Kidney tubule cell (primary cell): ENCODE measurements around the gene SLC37A4.
"Not testable (repeated sequence)": the region's sequence is repeated elsewhere in the genome, so short reads cannot be mapped to it uniquely, and the experiment has no call there.

Experiments
- DNase-seq: peaks from one replicate; pipeline ENCODE4 v3.0.0-alpha.2; 2018; ENCODE audit warnings: low spot score

Gene SLC37A4

GRCh38 chr11:119030329-119031047 lies at the start of gene SLC37A4:
SLC37A4 (minus strand) TSS chr11:119030877.
- peak; percentile 98 for DNase-seq

DNA sequence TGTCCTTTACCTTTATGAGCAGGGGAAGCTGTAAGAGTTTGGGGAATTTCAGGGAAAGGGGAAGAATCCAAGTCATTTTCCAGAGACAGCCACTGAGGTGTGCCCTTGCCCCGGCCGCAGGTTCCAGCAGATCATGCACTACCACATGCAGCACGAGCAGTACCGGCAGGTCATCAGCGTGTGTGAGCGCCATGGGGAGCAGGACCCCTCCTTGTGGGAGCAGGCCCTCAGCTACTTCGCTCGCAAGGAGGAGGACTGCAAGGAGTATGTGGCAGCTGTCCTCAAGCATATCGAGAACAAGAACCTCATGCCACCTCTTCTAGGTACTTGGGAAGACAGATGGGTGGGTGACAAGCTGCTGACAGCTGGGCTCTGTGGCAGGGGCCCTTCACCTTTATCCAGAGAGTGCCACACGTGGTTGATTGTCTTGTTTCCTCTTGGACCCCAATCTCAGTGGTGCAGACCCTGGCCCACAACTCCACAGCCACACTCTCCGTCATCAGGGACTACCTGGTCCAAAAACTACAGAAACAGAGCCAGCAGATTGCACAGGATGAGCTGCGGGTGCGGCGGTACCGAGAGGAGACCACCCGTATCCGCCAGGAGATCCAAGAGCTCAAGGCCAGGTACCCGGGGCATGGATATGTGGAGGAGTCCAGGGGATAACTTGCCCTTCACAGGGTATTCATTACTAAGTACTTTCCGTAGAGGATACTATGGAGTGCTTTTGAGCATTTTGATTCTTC lies 48.2 kb upstream of the SLC37A4 start:
- no peak for DNase-seq

- no peak for DNase-seq
These were observed 47.2 kb upstream of the SLC37A4 start for GRCh38 chr11:119077839-119078238.

- DNase-seq: peak; percentile 98
These were observed 36.9 kb upstream of the SLC37A4 start, which contains the start of gene VPS11 for GRCh38 chr11:119067371-119068222. VPS11 (plus strand) TSS chr11:119067818; CDS start chr11:119067824, 6 bp downstream.

DNA sequence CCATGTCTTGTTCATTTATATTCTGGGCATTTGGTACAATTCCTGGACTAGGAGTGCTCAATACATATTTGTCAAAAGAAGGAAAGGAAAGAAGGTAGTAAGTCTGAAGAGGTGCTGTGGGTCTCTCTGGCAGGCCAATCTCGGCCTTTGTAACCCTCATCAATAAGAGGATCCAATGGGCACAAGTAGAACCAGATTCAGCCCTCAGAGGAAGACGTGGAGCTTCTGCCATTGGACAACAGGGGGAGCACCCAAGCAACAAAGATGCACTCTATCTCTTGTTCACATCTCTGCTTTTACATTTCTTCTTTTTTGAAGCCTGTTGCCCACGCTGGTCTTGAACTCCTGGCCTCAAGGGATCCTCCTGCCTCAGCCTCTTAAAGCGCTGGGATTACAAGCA lies 34.7 kb upstream of the SLC37A4 start:
- peak; percentile 33 for DNase-seq

DNA sequence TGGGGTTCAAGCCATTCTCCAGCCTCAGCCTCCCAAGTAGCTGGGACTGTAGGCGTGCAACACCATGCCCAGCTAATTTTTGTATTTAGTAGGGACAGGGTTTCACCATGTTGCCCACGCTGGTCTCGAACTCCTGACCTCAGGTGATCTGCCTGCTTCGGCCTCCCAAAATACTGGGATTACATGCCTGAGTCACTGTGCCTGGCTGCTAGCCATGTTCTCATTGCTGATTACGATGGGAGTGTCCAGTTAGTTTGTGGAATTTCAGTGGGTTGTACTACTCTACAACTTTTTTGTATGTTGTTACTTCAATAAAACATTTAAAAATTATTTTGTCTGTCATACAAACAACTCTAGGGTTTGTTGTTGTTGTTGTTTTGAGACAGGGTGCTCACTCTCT lies 32.1 kb upstream of the SLC37A4 start:
- DNase-seq: no peak

GRCh38 chr11:119061256-119061655 lies 30.6 kb upstream of the SLC37A4 start:
- DNase-seq: no peak

DNA sequence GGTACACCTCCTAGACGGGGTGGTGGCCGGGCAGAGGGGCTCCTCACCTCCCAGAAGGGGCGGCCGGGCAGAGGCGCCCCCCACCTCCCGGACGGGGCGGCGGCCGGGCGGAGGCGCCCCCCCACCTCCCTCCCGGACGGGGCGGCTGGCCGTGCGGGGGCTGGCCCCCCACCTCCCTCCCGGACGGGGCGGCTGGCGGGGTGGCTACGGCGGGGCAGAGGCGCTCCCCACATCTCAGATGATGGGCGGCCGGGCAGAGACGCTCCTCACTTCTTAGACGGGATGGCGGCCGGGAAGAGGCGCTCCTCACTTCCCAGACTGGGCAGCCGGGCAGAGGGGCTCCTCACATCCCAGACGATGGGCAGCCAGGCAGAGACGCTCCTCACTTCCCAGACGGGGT lies 28.5 kb upstream of the SLC37A4 start:
- DNase-seq: not testable (repeated sequence)

DNA sequence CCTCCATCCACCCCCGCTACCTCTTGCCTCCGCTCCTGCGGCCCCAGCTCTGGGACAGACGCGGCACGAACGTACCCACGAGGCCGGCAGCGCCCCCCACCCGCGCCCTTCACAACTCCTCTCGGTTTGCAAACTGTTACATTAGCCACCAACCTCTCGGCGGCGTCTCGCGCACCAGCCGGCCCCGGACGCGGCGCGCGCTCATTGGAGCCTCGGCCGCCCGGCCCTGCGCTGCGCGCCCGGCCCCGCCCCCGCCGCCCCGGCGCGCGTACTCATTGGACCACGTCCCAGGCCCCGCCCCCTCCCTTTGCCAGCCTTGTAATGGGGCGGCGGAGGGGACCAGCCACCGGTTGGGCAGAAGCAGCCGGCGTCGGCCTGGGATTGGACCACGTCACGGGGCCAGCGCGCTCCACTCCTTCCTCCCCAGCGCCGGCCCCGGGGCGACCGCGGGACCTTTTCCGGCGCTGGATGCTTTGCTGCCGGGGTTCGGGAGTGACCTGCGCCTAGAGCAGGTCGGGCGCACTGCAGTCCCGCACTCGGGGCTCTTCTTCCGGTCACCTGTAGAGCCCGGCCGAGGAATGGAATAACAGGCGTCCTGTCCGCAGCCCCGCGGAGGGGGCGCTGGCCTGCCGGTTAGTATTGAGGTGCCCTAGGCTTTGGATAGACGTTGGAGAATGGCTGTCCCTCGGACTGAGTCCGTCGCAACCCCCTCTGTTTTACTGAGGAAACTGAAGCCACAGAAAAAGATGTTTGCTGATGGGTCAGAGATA lies 26.5 kb upstream of the SLC37A4 start, which contains the start of gene HYOU1:
Gene HYOU1, minus strand, starts transcription at position 206 of the 770 bp plus-strand sequence. CDS start 1,045 bp downstream, outside the sequence.
- peak; percentile 98 for DNase-seq

- peak; percentile 34 for DNase-seq
These were observed 25.8 kb upstream of the SLC37A4 start for GRCh38 chr11:119056421-119056999.

DNA sequence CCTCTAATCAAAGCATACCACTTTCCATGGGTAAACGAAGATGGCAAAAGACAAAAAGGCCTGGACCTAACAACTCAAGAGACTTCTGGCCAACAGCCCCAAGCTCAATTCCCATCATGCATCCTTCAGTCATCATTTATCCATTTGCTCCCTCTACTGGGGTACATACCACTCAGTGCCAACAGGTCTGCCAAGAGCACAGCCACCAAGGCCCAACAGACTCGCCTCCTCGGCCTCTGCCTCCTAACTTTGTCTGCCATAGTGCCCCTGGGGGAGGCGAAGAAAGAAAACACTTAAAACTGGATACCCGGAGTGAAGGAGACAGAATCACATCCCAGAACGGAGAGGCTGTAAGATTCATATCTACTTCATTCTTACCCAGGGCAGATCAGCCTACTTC lies 25.2 kb upstream of the SLC37A4 start:
- peak; percentile 51 for DNase-seq

DNA sequence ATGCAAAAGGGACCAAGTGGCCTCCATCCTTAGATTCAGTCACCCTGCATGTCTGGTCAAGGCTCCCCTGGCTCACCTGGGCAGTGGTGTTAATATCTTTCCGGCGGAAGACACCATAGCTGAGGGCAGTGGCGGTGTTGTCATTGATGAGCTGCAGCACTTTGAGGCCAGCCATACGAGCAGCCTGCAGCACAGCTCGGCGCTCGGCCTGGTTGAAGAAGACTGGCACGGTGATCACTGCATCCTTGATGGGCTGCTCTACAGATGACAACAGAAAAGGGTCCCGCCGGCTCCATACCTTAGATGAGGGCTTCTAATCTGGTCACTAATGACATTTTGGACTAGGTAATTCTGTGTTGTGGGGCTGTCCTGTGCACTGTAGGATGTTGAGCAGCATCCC lies 23.7 kb upstream of the SLC37A4 start:
- DNase-seq: no peak

DNA sequence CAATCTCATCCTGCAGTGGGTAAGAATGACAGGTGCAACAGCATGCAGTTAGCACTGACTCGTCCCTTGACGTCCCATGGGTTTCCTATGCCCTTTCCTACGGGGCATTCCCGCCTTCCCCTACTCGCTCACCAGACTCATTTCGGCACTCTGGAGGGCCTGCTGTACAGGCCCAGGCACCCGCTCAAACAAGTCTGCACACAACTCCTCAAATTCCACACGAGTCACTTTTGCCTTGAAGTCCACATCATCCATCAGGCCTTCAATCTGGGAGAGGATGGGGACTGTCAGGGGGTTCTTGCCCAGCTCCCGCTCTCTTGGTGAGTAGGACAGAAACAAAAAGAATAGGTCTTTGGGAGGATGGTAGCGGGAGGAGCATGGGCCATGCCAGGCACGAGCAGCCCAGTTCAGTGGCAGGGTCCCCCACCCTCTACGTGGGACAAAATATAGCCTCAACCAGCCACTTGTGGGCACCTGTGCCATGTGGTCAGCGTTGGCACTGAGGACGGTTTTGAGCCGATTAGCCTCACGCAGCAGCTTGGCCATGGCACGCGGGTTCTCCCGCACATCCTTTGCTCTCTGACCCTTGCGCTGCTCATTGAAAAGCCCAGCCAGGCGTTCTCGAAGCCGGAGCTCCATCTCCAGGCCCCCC lies 21.6 kb upstream of the SLC37A4 start:
- no peak for DNase-seq

GRCh38 chr11:119051440-119052162 lies 20.9 kb upstream of the SLC37A4 start:
- DNase-seq: no peak

DNA sequence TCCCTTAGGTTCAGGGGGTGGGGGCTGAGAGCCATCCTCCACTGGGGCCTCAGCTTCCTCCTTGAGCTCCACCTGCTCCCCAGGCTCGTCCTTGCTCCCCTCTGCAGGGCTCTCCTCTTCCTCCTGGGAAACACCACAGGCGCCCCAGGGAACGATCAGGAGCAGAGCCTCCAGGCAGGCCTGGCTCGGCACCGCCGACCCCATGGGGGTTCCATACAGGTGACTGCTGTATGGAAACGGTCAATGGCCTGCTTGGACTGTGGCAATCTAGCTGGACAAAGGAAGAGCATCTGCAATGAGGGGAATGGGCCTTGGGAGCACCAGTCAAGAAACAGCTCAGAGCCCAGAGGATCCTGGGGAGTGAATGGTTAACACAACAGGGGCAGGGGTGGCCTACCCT lies 18.4 kb upstream of the SLC37A4 start:
- no peak for DNase-seq

DNA sequence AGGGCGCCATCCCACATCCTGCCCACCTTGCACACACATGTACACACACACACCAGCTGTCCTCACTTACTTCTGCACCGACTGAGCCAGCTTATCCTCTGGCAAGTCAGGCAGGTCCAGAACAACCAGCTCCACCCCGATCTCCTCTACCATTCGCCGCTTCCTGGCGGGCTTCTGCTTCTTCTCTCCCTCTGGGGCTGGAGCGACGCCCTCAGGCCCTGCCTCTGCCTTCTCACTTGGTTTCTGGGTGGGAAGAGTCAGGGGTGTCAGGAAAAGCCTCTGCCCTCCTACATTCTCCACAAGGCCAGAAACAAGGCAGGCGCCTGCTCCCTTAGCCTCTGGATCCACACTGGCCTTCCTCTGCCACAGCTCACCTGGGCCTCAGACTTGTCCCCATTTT lies 18.0 kb upstream of the SLC37A4 start:
- DNase-seq: no peak

- no peak for DNase-seq
These were observed 16.5 kb upstream of the SLC37A4 start for GRCh38 chr11:119047205-119047604.

- no peak for DNase-seq
These were observed 15.8 kb upstream of the SLC37A4 start for GRCh38 chr11:119046489-119046888.

DNA sequence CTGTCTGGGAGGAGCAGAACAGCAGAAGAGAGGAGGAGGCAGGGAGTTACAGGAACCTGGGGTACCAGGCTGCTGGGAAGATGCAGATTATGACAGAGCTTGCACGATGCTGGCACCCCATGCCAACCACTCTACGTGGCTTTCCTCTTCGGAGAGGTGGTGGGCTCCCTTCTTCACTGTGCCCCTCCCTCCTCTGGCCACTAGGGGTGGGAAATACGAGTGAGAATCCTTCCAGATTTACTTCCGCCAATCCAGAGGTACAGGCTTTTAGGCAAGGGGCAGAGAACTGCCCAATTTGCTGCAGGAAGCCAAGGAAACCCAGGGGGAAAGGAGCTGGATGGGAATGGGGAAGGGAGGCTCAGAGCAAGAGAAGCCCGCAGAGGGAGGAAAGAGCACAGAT lies 14.0 kb upstream of the SLC37A4 start:
- no peak for DNase-seq

- DNase-seq: no peak
These were observed 12.2 kb upstream of the SLC37A4 start for GRCh38 chr11:119042927-119043326.
